Effector memory CD8-positive, alpha-beta T cell (primary cell): ENCODE measurements around the gene RAB1A.

Experiments
- ATAC-seq: fragments of 150-1000 bp; cut with Tn5 transposase; replicated peaks from 2 replicates; pipeline ENCODE4 v1.10.0; 2021; ENCODE audit warnings: mild to moderate bottlenecking, moderate library complexity
- DNase-seq, 3 experiments: peaks; one replicate each; pipeline ENCODE4 v3.0.0; 2021
- H3K27ac Mint-ChIP-seq, 2 donors: one replicate each; pipeline ENCODE4 v1.8.0; 2022; ENCODE audit warnings: mild to moderate bottlenecking in 2 of 2, mixed read lengths in 2 of 2, moderate library complexity in 2 of 2
- H3K27me3 Mint-ChIP-seq, 2 donors: one replicate each; pipeline ENCODE4 v1.8.0; 2022; ENCODE audit warnings: mixed read lengths in 2 of 2
- H3K36me3 Mint-ChIP-seq: one replicate; pipeline ENCODE4 v1.8.0; 2022; ENCODE audit warnings: mild to moderate bottlenecking, moderate library complexity, mixed read lengths; ENCODE audit not compliant: insufficient read depth
- H3K4me1 Mint-ChIP-seq, 2 donors: one replicate each; pipeline ENCODE4 v1.8.0; 2022; ENCODE audit warnings: low read depth in 2 of 2, mixed read lengths in 2 of 2
- H3K4me3 Mint-ChIP-seq, 2 donors: one replicate each; pipeline ENCODE4 v1.8.0; 2022; ENCODE audit warnings: mild to moderate bottlenecking in 2 of 2, mixed read lengths in 2 of 2, moderate library complexity in 2 of 2
- H3K9me3 Mint-ChIP-seq, 2 donors: one replicate each; pipeline ENCODE4 v1.8.0; 2022; ENCODE audit warnings: mixed read lengths in 2 of 2

RAB1A gene

GRCh38 chr2:65043001-65043400, 86.9 kb downstream of the RAB1A start:
- peaks cover 4% of the 10 kb centered on the region for H3K36me3 Mint-ChIP-seq
- no peak overlapping the region for H3K27ac Mint-ChIP-seq
- DNase-seq (no peak), ATAC-seq (no peak)
- H3K27me3 Mint-ChIP-seq: no peaks in the 10 kb centered on the region
- no peak overlapping the region for H3K4me3 Mint-ChIP-seq
- peaks cover 3 to 6% of the 10 kb centered on the region in 2 donors for H3K4me1 Mint-ChIP-seq
- peaks cover 5 to 8% of the 10 kb centered on the region in 2 donors for H3K9me3 Mint-ChIP-seq

- H3K27ac Mint-ChIP-seq: no peak overlapping the region
- H3K27me3 Mint-ChIP-seq: no peaks in the 10 kb centered on the region
- peaks cover 3 to 6% of the 10 kb centered on the region in 2 donors for H3K4me1 Mint-ChIP-seq
- peaks cover 10% of the 10 kb centered on the region for H3K36me3 Mint-ChIP-seq
- peaks cover 5 to 8% of the 10 kb centered on the region in 2 donors for H3K9me3 Mint-ChIP-seq
- H3K4me3 Mint-ChIP-seq: peak overlapping the region in 1 of 2 donors; percentile 58
- ATAC-seq: peak; percentile 100
- peak; percentile 70 to 77 (median 71) for DNase-seq
Observed at GRCh38 chr2:65040400-65041261, 89.3 kb downstream of the RAB1A start.

- no peak for ATAC-seq
- Mint-ChIP-seq H3K36me3 (peaks cover 10% of the 10 kb centered on the region), H3K27ac (no peak overlapping the region), H3K4me3 (no peak overlapping the region), H3K9me3 (peaks cover 5 to 8% of the 10 kb centered on the region in 2 donors), H3K4me1 (peaks cover 3 to 6% of the 10 kb centered on the region in 2 donors), H3K27me3 (no peaks in the 10 kb centered on the region)
- no peak for DNase-seq
Observed at GRCh38 chr2:65039640-65040039, 90.3 kb downstream of the RAB1A start.

DNA sequence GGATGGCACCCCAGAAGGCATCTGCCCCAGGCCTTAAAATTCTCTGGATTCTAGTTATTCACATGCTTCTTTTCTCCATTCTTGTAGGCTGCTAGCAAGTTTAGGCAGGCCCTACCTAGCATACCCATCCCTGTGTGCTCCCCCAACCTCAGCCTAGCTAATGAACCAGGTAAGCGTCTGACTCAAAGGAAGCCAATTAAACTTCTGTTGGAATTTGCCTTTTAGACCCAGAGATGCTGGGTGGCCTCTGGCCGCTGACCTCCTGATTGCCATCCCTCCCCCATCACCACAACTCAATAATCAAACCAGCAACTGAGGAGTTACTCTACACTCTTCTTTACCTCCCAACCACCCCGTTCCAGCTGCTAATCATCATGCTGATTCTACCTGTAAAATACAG, 92.7 kb downstream of the RAB1A start:
- H3K27ac Mint-ChIP-seq: no peak overlapping the region
- peaks cover 10% of the 10 kb centered on the region for H3K36me3 Mint-ChIP-seq

More for the DNA sequence above, 92.7 kb downstream of the RAB1A start:
- Mint-ChIP-seq H3K4me3 (no peak overlapping the region), H3K9me3 (no peaks in the 10 kb centered on the region), H3K27me3 (no peaks in the 10 kb centered on the region), H3K4me1 (peaks cover 3 to 8% of the 10 kb centered on the region in 2 donors)
- no peak for ATAC-seq
- DNase-seq: no peak
